ENCODE results near the gene SLC2A11. TPM values are rescaled to one million over a fixed set of nuclear protein-coding genes. Genes with fewer than 3 reads are reported as not detected.

Gene SLC2A11
- total RNA-seq (10 to 100 TPM; 12.0 to 27.2 (median 21.0) TPM), polyA plus RNA-seq (23.4 TPM)
- long read RNA-seq, donor 1, partial matches to known transcripts: 15 of 35 reads
- long read RNA-seq, donor 1, other reads (novel, unspliced or antisense): 15 of 35 reads
- long read RNA-seq, donor 2, partial matches to known transcripts: 7 of 13 reads
- long read RNA-seq, donor 2, other reads (novel, unspliced or antisense): 5 of 13 reads
- long read RNA-seq, donor 3, partial matches to known transcripts: 7 of 27 reads
- long read RNA-seq, donor 3, other reads (novel, unspliced or antisense): 17 of 27 reads
- long read RNA-seq, donor 4, partial matches to known transcripts: 5 of 16 reads
- long read RNA-seq, donor 4, other reads (novel, unspliced or antisense): 7 of 16 reads

GRCh38 chr22:23857606-23858483 is at the start of gene SLC2A11:
SLC2A11 (plus strand) TSS chr22:23857875; CDS start chr22:23858000, 125 bp downstream.
- H3K9me3 ChIP-seq (ENCODE audit: control insufficient read depth, low read length): no peaks in the 10 kb centered on the region
- H3K27ac ChIP-seq (ENCODE audit: low read length): peak within 1 kb of the TSS; percentile 89
- peak; percentile 98 for ATAC-seq
- peak; percentile 99 for DNase-seq
- intact Hi-C loops (cut with DNase I): no loop called here
- no peaks in the 10 kb centered on the region for H3K4me1 ChIP-seq (ENCODE audit: control insufficient read depth, insufficient read depth, low read length)
- peak within 1 kb of the TSS; percentile 64 for H3K4me3 ChIP-seq (ENCODE audit: low read length)
- under 1% methylated on average over 60 of the region's 60 CpGs for WGBS
- H3K27me3 ChIP-seq (ENCODE audit: control insufficient read depth, insufficient read depth): no peaks in the 10 kb centered on the region

GRCh38 chr22:23812378-23812777 is 45.3 kb upstream of the SLC2A11 start:
- H3K9me3 ChIP-seq (ENCODE audit: control insufficient read depth, low read length): no peaks in the 10 kb centered on the region
- no peak for ATAC-seq
- 95% methylated on average over 4 of the region's 4 CpGs for WGBS
- H3K27me3 ChIP-seq (ENCODE audit: control insufficient read depth, insufficient read depth): no peaks in the 10 kb centered on the region
- no peak overlapping the region for H3K27ac ChIP-seq (ENCODE audit: low read length)
- H3K4me1 ChIP-seq (ENCODE audit: control insufficient read depth, insufficient read depth, low read length): no peaks in the 10 kb centered on the region
- no peak overlapping the region for H3K4me3 ChIP-seq (ENCODE audit: low read length)
- intact Hi-C loops (cut with DNase I): no loop called here
- DNase-seq: no peak

GRCh38 chr22:23815541-23816155 is 42.0 kb upstream of the SLC2A11 start:
- H3K27me3 ChIP-seq (ENCODE audit: control insufficient read depth, insufficient read depth): no peaks in the 10 kb centered on the region
- no peaks in the 10 kb centered on the region for H3K4me1 ChIP-seq (ENCODE audit: control insufficient read depth, insufficient read depth, low read length)
- H3K4me3 ChIP-seq (ENCODE audit: low read length): no peak overlapping the region
- intact Hi-C loops (cut with DNase I): no loop called here
- peak in 1 of 2 donors; percentile 18 for ATAC-seq
- peak overlapping the region; percentile 80 for H3K27ac ChIP-seq (ENCODE audit: low read length)
- peak in 1 of 3 donors; percentile 12 for DNase-seq
- H3K9me3 ChIP-seq (ENCODE audit: control insufficient read depth, low read length): no peaks in the 10 kb centered on the region
- 66% methylated on average over 10 of the region's 10 CpGs for WGBS

GRCh38 chr22:23816156-23816976 is 41.3 kb upstream of the SLC2A11 start:
- peak in 2 of 3 donors; percentile 74 to 79 for DNase-seq
- H3K27ac ChIP-seq (ENCODE audit: low read length): peak overlapping the region; percentile 80
- H3K9me3 ChIP-seq (ENCODE audit: control insufficient read depth, low read length): no peaks in the 10 kb centered on the region
- no peaks in the 10 kb centered on the region for H3K27me3 ChIP-seq (ENCODE audit: control insufficient read depth, insufficient read depth)
- ATAC-seq: peak; percentile 80 to 81
- H3K4me3 ChIP-seq (ENCODE audit: low read length): no peak overlapping the region
- WGBS: 73% methylated on average over 18 of the region's 18 CpGs
- H3K4me1 ChIP-seq (ENCODE audit: control insufficient read depth, insufficient read depth, low read length): no peaks in the 10 kb centered on the region
- intact Hi-C loops (cut with DNase I): no loop called here

- DNase-seq: peak in 1 of 3 donors; percentile 16
- no peaks in the 10 kb centered on the region for H3K27me3 ChIP-seq (ENCODE audit: control insufficient read depth, insufficient read depth)
- H3K9me3 ChIP-seq (ENCODE audit: control insufficient read depth, low read length): no peaks in the 10 kb centered on the region
- no peak overlapping the region for H3K27ac ChIP-seq (ENCODE audit: low read length)
- intact Hi-C loops (cut with DNase I): no loop called here
- H3K4me1 ChIP-seq (ENCODE audit: control insufficient read depth, insufficient read depth, low read length): no peaks in the 10 kb centered on the region
- WGBS: 85% methylated on average over 6 of the region's 6 CpGs
- ATAC-seq: no peak
- H3K4me3 ChIP-seq (ENCODE audit: low read length): no peak overlapping the region
These were observed 40.5 kb upstream of the SLC2A11 start for GRCh38 chr22:23817146-23817545.

- H3K4me3 ChIP-seq (ENCODE audit: low read length): no peak overlapping the region
- H3K9me3 ChIP-seq (ENCODE audit: control insufficient read depth, low read length): no peaks in the 10 kb centered on the region
- intact Hi-C loops (cut with DNase I): no loop called here
- WGBS: 92% methylated on average over 2 of the region's 2 CpGs
- H3K27ac ChIP-seq (ENCODE audit: low read length): no peak overlapping the region
- H3K27me3 ChIP-seq (ENCODE audit: control insufficient read depth, insufficient read depth): no peaks in the 10 kb centered on the region
- peaks cover 4% of the 10 kb centered on the region for H3K4me1 ChIP-seq (ENCODE audit: control insufficient read depth, insufficient read depth, low read length)
- ATAC-seq (no peak), DNase-seq (no peak)
These were observed 39.1 kb upstream of the SLC2A11 start for GRCh38 chr22:23818541-23818940.

GRCh38 chr22:23820748-23821211 is 36.9 kb upstream of the SLC2A11 start:
- peak in 1 of 3 donors; percentile 10 for DNase-seq
- H3K27me3 ChIP-seq (ENCODE audit: control insufficient read depth, insufficient read depth): no peaks in the 10 kb centered on the region
- no peak for ATAC-seq
- no peak overlapping the region for H3K4me3 ChIP-seq (ENCODE audit: low read length)
- 53% methylated on average over 4 of the region's 4 CpGs for WGBS
- intact Hi-C loops (cut with DNase I): no loop called here
- no peak overlapping the region for H3K27ac ChIP-seq (ENCODE audit: low read length)
- no peaks in the 10 kb centered on the region for H3K9me3 ChIP-seq (ENCODE audit: control insufficient read depth, low read length)
- H3K4me1 ChIP-seq (ENCODE audit: control insufficient read depth, insufficient read depth, low read length): peaks cover 7% of the 10 kb centered on the region

- Histone ChIP-seq H3K27ac (ENCODE audit: low read length) (peak overlapping the region; percentile 72), H3K9me3 (ENCODE audit: control insufficient read depth, low read length) (no peaks in the 10 kb centered on the region), H3K4me3 (ENCODE audit: low read length) (no peak overlapping the region), H3K27me3 (ENCODE audit: control insufficient read depth, insufficient read depth) (no peaks in the 10 kb centered on the region), H3K4me1 (ENCODE audit: control insufficient read depth, insufficient read depth, low read length) (peaks cover 7% of the 10 kb centered on the region)
- ATAC-seq (peak in 1 of 2 donors; percentile 25), DNase-seq (peak in 1 of 3 donors; percentile 48)
- WGBS: 65% methylated on average over 6 of the region's 6 CpGs
- intact Hi-C loops (cut with DNase I): no loop called here
These were observed 35.5 kb upstream of the SLC2A11 start for GRCh38 chr22:23822101-23822671.

- Histone ChIP-seq H3K27me3 (ENCODE audit: control insufficient read depth, insufficient read depth) (no peaks in the 10 kb centered on the region), H3K27ac (ENCODE audit: low read length) (peak overlapping the region; percentile 88), H3K4me1 (ENCODE audit: control insufficient read depth, insufficient read depth, low read length) (peaks cover 7% of the 10 kb centered on the region), H3K9me3 (ENCODE audit: control insufficient read depth, low read length) (no peaks in the 10 kb centered on the region), H3K4me3 (ENCODE audit: low read length) (no peak overlapping the region)
- intact Hi-C loops (cut with DNase I): no loop called here
- WGBS: 39% methylated on average over 14 of the region's 14 CpGs
- ATAC-seq: peak; percentile 54
- peak in 2 of 3 donors; percentile 74 to 76 for DNase-seq
These were observed 34.3 kb upstream of the SLC2A11 start for GRCh38 chr22:23823331-23823791.

All from right cardiac atrium (tissue), 5 donors.